ENCODE results near the gene LEMD3. TPM values are rescaled to one million over a fixed set of nuclear protein-coding genes. Genes with fewer than 3 reads are reported as not detected.

The LEMD3 gene
- total RNA-seq, 1 donor from 2014 or later, result 13.5 TPM

- Histone ChIP-seq H3K27ac (replicated peaks) (peak overlapping the region; percentile 96), H3K36me3 (no peaks in the 10 kb centered on the region), H3K27me3 (ENCODE audit: low read depth) (peaks cover 8% of the 10 kb centered on the region), H3K9me3 (replicated peaks) (no peaks in the 10 kb centered on the region), H3K4me1 (peaks cover 49% of the 10 kb centered on the region), H3K4me3 (peak overlapping the region; percentile 94)
- no peak for TF ChIP-seq CTCF (IDR thresholded peaks at IDR 0.05; ENCODE audit: borderline replicate concordance)
- DNase-seq, result no peak
- intact Hi-C loops (cut with micrococcal nuclease), result no loop called here
These were observed 583 bp upstream of the LEMD3 start for GRCh38 chr12:65168681-65169319.

GRCh38 chr12:65170209-65170881 is 962 bp downstream of the LEMD3 start:
- intact Hi-C loops (cut with micrococcal nuclease), result loop anchor here (10.0 kb wide), 1 partner anchor 54 kb away; no protein-coding TSS in a partner anchor
- H3K36me3 ChIP-seq, result no peaks in the 10 kb centered on the region
- H3K27ac ChIP-seq (replicated peaks), result peak overlapping the region; percentile 96
- H3K27me3 ChIP-seq (ENCODE audit: low read depth), result no peaks in the 10 kb centered on the region
- no peaks in the 10 kb centered on the region for H3K9me3 ChIP-seq (replicated peaks)
- peak; percentile 64 for DNase-seq
- peaks cover 64% of the 10 kb centered on the region for H3K4me1 ChIP-seq
- no peak for TF ChIP-seq CTCF (IDR thresholded peaks at IDR 0.05; ENCODE audit: borderline replicate concordance)
- peak overlapping the region; percentile 94 for H3K4me3 ChIP-seq

GRCh38 chr12:65171073-65171472 is 1.7 kb downstream of the LEMD3 start:
- Histone ChIP-seq H3K27ac (replicated peaks) (no peak overlapping the region), H3K4me1 (peaks cover 70% of the 10 kb centered on the region), H3K9me3 (replicated peaks) (no peaks in the 10 kb centered on the region), H3K4me3 (peak overlapping the region; percentile 94), H3K36me3 (no peaks in the 10 kb centered on the region), H3K27me3 (ENCODE audit: low read depth) (no peaks in the 10 kb centered on the region)
- intact Hi-C loops (cut with micrococcal nuclease), result loop anchor here (10.0 kb wide), 1 partner anchor 54 kb away; no protein-coding TSS in a partner anchor
- no peak for DNase-seq
- TF ChIP-seq CTCF (IDR thresholded peaks at IDR 0.05; ENCODE audit: borderline replicate concordance), result no peak

- no peak for TF ChIP-seq CTCF (IDR thresholded peaks at IDR 0.05; ENCODE audit: borderline replicate concordance)
- Histone ChIP-seq H3K36me3 (no peaks in the 10 kb centered on the region), H3K4me3 (peak overlapping the region; percentile 94), H3K9me3 (replicated peaks) (no peaks in the 10 kb centered on the region), H3K27me3 (ENCODE audit: low read depth) (no peaks in the 10 kb centered on the region), H3K27ac (replicated peaks) (no peak overlapping the region), H3K4me1 (peaks cover 78% of the 10 kb centered on the region)
- intact Hi-C loops (cut with micrococcal nuclease), result loop anchor here (10.0 kb wide), 1 partner anchor 53 kb away; no protein-coding TSS in a partner anchor
- no peak for DNase-seq
These were observed 2.5 kb downstream of the LEMD3 start for GRCh38 chr12:65171870-65172269.

- Histone ChIP-seq H3K4me3 (no peak overlapping the region), H3K9me3 (replicated peaks) (no peaks in the 10 kb centered on the region), H3K27me3 (ENCODE audit: low read depth) (no peaks in the 10 kb centered on the region), H3K27ac (replicated peaks) (no peak overlapping the region), H3K4me1 (peaks cover 65% of the 10 kb centered on the region), H3K36me3 (no peaks in the 10 kb centered on the region)
- intact Hi-C loops (cut with micrococcal nuclease), result loop anchor here (10.0 kb wide), 1 partner anchor 49 kb away; no protein-coding TSS in a partner anchor
- no peak for TF ChIP-seq CTCF (IDR thresholded peaks at IDR 0.05; ENCODE audit: borderline replicate concordance)
- no peak for DNase-seq
These were observed 6.0 kb downstream of the LEMD3 start for GRCh38 chr12:65175385-65175784.

Data from left ventricle myocardium inferior (tissue), 1 donor.